COR-L47 (cell line): Measurements from ENCODE around the gene PITPNC1.
"Not testable (repeated sequence)": the region's sequence is repeated elsewhere in the genome, so short reads cannot be mapped to it uniquely, and the experiment has no call there.

Source experiments
- DNase-seq: peaks from one replicate; lab custom pipeline; 2025; lab: John Stamatoyannopoulos, UW

PITPNC1 gene

DNA sequence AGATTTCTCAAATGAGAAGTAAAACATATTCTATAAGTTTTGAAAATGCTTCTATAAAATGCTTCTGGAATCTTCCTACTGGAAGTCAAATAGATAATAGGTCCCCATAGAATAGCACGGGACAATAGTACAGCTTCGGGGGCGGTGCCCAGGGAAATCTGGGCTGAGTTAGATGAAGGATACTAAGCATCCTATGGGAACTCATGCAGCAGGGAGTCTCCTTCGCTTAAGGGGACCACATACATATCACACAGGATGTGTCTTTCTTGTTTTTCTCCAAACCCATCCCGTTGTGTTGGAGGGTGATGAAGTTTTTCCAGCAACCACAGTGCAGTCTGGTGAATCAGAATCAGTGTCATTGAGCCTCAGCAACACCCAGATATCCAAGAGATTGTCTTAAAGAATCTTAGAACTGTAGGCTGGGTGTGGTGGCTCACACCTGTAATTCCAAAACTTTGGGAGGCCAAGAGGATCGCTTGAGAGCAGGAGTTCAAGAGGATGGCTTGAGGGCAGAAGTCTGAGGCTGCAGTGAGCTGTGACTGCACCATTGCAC, 84.2 kb downstream of the PITPNC1 start:
- no peak for DNase-seq

DNA sequence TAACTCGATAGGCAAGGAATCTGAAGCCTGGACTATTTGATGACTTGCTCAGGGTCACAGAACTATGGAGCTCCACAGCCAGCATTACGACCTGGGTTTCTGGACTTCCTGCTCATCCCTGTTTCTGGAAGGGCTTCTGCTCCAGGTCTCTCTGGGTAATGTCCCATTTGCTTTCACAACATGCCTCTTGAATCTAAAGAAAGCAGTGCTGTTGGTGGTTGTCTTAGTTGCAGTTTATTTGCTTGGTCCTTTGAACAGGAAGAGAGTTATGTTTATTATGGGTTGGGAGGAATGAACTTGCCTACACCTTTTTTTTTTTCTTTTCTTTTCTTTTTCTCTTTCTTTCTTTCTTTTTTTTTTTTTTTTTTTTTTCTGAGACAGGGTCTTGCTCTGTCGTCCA, 84.8 kb downstream of the PITPNC1 start:
- DNase-seq, result no peak

DNA sequence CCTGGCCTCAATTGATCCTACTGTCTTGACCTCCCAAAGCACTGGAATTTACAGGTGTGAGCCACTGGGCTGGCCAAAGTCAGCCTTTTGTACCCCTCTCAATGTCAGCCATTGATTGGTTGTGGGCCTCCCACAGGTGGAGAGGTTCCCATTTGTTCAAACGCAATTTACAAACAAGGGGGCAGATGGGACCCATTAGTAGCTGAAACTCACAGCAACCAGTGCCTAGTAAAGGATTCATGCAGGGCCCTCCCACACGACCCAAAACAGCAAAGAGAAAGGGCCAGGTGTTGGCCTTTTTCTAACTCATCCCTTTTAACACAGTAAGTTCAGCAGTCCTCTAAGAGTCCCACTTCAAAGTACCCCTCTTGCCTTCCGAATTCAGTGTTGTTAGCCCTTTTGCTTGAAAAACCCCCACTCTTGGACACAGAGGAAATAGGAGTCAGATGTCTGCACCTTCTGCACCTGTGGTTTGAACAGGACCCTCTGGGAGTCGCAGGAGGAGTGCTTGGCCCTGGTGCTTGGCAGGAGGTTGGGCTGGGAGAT, 89.2 kb downstream of the PITPNC1 start:
- DNase-seq, result no peak

DNA sequence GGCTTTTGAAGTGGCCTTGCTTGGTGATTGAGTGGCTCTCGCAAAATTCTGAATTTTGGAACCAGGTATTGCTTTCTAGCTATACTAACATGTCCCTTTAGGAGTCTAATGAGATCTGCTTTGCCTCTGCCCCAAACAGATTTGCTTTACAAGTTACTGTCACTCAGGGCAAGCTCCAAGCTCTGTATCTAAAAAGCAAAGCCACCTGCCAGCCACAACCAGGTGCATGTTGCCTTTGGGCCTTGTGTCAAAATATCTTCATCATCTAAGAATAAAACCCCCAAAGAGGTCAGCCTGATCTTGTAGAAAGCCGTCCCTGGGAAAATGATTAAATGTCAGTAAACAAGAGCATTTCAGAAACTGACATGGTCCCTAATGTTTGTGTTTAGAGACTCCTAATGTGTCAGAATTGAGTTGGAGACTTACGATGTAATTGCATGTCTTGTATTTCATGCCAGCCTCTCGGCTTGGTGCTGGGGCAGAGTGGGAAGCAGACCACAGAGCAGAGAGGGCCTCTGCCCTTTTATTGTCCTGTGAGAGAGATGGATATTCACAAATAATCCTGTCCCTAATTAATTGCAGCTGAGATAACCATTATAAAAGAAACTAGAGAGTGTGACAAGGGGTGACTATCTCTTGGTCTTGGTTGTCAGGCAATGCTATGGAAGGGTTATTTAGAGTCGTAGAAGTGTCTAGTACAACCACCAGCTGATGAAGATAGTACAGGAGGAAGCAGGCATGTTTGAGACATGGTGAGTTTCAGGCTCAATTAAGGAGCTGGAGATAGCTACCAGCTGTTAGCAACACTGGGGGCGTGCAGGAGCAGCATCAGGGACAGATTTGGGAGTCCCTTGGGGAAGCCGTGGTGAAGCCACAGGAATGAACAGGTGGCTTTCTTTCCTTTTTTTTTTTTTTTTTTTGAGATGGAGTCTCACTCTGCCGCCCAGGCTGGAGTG, 90.7 kb downstream of the PITPNC1 start:
- DNase-seq, result no peak

DNA sequence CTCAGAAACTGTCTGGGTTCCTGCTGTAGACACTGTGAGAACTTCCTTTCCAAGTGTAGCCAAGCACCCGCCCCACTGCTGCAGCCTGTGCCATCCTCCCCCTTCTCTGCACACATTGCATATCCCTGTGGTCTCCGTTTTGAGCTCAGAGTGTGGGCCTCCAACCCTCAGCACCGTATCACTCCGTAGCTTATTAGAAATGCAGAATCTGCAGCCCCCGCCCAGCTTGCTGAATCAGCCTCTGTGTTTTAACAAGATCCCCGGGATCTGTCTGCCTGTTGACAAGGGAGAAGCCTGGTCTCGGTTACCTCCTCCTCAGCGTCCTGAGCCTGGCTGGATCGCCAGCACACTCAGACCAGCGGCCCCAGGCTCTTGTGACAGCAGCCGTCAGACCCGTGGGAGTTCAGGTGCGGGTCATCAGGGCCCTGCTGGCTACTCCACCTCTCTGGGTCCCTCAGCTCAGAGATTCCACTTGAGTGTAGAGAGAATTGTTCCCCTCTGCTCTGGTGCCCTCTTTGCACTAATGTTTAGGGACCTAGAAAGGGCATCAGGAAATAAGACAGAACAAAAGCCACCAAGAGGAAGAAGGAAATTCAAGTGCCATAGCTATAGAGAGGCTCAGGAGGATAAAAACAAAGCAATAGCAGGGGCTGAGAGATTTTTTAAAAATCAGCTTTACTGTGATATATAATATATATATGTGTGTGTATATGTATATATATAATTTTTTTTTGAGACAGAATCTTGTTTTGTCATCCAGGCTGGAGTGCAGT, 92.3 kb downstream of the PITPNC1 start:
- no peak for DNase-seq

DNA sequence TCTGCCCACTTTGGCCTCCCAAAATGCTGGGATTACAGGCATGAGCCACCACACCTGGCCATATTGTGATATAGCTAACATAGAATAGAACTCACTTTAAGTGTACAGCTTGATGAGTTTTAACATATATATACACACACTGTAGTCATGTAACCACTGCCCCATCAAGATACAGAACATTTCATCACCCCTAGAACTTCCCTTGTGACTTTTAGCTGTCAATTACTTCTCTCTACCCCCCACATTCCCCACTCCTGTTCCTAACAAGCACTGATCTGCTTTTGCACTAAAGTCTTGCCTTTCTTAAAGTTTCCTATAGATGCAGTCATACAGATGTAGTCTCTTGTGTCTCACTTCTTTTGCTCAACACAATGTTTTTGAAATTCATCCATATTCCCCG, 93.1 kb downstream of the PITPNC1 start:
- no peak for DNase-seq

DNA sequence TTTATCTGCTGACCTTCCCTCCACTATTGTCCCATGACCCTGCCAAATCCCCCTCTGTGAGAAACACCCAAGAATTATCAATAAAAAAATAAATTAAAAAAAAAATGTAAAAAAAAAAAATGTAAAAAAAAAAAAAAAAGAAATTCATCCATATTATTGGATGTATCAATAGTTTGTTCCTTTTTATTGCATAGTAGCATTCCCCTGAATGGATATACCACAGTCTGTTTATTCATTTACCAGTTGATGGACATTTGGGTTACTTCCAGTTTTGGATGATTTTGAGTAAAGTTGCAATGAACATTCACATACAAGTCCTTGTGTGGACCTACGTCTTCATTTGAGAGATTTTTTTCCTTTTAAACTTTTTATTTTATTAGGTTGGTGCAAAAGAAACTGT, 94.0 kb downstream of the PITPNC1 start:
- no peak for DNase-seq

- not testable (repeated sequence) for DNase-seq
These were observed 95.5 kb downstream of the PITPNC1 start for GRCh38 chr17:67472606-67473005.

DNA sequence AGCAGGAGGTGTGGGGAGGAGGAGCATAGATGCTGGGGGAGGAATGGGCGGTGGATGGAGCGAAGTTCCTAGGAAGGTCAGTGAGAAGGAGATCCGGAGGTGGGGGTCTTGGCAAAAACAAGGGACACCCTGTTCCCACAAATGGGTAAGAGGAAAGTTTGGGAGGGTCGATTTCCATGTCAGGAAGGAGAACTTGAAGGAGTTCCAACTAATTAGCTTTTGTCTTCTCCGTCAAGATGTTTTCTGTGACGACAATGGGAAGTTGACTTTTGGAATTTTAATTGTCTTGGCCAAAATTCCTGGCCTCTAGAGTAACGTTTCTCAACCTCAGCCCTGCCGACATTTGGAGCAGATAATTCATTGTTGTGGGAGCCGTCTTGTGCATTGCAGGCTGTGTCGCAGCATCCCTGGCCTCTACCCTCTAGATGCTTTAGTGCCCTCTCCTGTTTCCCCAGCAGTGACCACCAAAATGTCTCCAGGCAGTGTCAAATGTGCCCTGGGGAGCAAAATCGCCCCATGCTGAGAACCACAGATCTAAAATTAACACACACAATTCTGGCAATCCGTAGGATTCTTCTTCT, 97.1 kb downstream of the PITPNC1 start:
- no peak for DNase-seq

DNA sequence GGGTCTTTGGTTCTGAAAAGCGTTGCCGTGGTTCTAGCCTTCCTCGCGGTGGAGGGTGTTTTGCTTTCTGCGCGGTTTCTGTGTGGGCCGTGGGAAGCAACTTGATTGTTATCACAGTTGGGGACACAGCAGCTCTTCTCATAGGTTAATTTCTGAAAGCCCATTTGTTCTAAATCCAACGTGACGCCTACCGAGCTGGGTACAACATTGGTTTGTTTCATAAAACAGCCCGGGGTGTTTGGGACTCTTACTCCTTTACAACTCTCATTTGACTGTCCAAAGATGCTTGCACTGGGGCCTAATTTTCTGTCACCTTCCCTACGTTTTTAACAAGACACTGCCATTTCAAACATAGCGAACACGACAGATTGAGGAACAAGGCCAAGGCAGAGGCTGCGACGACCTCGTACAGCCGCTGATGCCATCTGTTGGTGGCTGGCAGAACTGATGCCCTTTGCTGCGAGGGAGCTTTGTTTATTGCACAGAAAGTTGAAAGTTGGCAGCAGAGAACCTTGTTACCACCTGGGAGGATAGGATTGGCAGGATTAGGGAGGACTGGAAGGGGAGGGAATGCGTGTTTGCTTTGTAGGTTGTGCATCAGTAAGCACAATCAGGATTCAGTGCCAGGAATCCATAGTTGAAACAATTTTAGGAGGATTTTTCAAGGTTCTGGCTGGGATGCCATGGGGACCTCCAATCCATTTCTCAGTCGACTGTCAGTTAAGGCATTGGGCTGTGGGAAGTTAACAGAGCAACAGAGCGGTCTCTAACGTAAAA, 98.3 kb downstream of the PITPNC1 start:
- DNase-seq, result peak; percentile 84

DNA sequence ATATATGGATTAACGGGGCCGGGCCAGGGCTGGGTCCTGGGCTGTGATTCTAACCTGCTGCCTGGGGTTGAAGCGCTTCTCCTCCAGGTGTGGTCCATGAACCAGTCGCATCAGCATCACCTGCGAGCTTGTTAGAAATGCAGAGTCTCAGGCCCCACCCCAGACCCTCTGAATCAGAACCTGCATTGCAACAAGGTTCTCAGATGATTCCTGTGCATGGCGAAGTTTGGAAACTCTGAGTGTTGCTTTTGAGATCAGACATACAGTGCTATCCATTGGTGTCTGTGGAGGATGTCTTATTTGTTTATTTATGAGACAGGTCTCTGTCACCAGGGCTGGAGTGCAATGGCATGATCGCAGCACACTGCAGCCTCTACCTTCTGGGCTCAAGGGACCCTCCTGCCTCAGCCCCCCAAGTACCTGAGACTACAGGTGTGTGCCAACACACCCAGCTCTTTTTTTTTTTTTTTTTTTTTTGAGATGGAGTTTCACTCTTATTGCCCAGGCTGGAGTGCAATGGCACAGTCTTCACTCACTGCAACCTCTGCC, 99.8 kb downstream of the PITPNC1 start:
- no peak for DNase-seq

- DNase-seq, result no peak
These were observed 100.6 kb downstream of the PITPNC1 start for GRCh38 chr17:67477687-67478086.

- no peak for DNase-seq
These were observed 101.4 kb downstream of the PITPNC1 start for GRCh38 chr17:67478401-67479041.

- DNase-seq, result no peak
These were observed 102.1 kb downstream of the PITPNC1 start for GRCh38 chr17:67479148-67479547.

GRCh38 chr17:67480959-67481358, 103.9 kb downstream of the PITPNC1 start:
- not testable (repeated sequence) for DNase-seq

DNA sequence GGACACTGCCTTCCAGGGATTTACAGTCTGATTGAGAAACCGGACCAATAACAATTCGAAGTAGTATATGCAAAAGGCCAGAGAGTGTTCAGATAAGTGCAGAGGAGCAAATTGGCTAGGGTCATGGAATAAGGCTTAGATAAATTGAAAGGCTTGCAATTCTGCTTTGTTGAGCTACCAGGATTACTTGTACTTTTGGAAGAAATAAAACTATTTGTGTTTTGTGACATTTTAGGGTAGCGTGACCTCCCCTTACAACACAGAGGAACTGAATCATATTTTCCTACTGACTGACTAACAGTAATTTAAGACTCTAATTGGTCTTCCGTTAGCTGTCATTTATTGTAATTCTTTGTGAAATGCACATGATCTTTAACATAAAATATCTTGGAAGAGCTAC, 104.7 kb downstream of the PITPNC1 start:
- DNase-seq, result no peak

DNA sequence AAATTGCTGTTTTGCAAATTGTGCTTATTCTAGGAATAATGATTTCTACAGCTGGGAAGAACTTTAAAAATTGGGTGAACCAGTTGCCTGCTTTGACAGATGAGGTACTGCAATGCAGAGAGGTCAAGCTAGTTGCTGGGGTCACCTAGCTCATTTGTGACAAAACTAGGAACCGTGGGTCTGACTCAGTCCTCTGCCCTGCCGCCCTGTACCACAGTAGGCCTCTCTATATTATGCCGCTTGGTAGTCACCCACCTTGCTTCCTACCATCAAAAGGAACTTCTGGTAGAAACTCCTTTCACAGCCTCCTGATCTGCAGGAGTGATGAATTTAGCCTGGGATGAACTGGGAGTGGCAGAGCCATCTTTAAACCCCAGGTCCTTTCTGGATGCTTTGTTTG, 105.7 kb downstream of the PITPNC1 start:
- no peak for DNase-seq

DNA sequence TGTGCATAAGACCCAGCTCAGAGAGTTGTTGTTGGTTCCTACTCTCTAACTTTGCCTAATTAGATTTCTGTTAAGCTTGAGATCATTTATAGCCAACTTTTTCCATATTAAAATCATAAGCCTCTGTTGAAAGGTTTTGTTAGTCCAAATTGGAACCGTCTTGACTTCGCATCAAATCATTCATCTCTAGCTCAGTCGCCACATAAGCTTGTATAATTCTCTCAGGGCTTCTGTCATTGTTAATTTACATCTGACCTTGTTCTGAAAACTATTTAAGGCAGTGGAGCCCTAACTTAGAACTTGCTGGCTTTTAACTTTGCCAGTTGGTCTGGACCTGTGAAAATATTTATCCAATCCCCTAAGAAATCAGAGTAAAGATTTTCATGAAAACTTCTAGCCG, 107.2 kb downstream of the PITPNC1 start:
- no peak for DNase-seq

DNA sequence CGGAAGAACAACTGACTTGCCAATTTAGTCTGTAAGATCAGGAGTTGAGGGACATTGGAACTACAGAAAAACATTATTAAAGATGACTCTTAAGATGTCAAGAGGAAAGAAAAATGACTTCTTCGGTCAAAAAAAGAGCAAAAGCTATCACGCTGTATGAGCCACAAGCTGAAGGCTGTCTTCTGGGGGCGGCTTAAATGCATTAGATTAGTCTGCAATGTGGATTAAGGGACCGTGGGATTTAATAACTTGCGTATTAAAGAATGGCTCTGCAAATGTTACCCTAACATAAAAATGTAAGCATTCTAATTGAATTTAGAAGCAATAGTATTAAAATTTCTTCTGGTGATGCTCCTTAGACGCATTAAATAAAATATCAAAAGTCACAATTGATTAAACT, 108.6 kb downstream of the PITPNC1 start:
- DNase-seq, result no peak

DNA sequence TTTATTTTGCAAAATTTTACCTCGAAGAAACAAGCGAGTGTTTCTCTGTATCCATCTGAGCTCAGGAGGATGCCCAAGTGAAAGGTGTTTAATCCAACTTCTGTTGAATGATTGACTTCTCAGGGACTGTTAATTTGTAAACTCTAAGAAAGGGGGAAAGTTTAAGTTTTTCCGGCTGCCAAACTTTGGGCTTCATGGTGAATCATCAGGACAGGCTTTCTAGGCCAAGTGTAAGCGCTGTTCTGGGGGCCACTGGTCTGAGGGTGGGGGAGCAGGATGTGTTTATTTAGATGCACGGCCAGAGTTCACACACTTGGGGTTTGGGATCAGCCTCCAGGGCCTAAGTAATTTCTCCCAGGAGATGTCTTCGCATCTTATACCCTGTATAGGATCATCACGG, 110.4 kb downstream of the PITPNC1 start:
- no peak for DNase-seq

GRCh38 chr17:67488161-67488560, 111.1 kb downstream of the PITPNC1 start:
- DNase-seq, result no peak
